Neural cell (in vitro differentiated cells): ENCODE results near the gene SNRPN. TPM values are rescaled to one million over a fixed set of nuclear protein-coding genes. Genes with fewer than 3 reads are reported as not detected.

ENCODE experiments used
- H2AFZ ChIP-seq: fragments of 200-600, 300-800 bp; sonication (generic), shearing (Covaris generic); 2 replicates; pipeline ENCODE4 v1.6.0; 2014; ENCODE audit warnings: low read depth, mild to moderate bottlenecking, antibody characterized with exemption, low read length, moderate library complexity
- H3F3A ChIP-seq: fragments of 200-600 bp; shearing (Covaris generic); 2 replicates; pipeline ENCODE4 v1.6.1; 2016; ENCODE audit warnings: mild to moderate bottlenecking, moderate library complexity, mixed read lengths, antibody characterized with exemption, low read length; ENCODE audit not compliant: insufficient read depth, poor library complexity, severe bottlenecking
- H3K27ac ChIP-seq: fragments of 200-600, 300-800 bp; sonication (generic), shearing (Covaris generic); 2 replicates; pipeline ENCODE4 v1.5.1; 2014; ENCODE audit warnings: mild to moderate bottlenecking, low read length, moderate library complexity
- H3K27me3 ChIP-seq: fragments of 300-800, 200-600 bp; sonication (generic), shearing (Covaris generic); 2 replicates; pipeline ENCODE4 v1.6.0; 2014; ENCODE audit warnings: mild to moderate bottlenecking, low read depth, low read length, moderate library complexity; ENCODE audit not compliant: insufficient read depth
- H3K36me3 ChIP-seq: fragments of 300-800, 200-600 bp; sonication (generic), shearing (Covaris generic); 2 replicates; pipeline ENCODE4 v1.5.1; 2014; ENCODE audit warnings: mild to moderate bottlenecking, antibody characterized with exemption, low read length, moderate library complexity; ENCODE audit not compliant: insufficient read depth
- H3K4me2 ChIP-seq: fragments of 300-800, 200-600 bp; sonication (generic), shearing (Covaris generic); 2 replicates; pipeline ENCODE4 v1.6.0; 2014; ENCODE audit warnings: mild to moderate bottlenecking, low read length
- H3K4me3 ChIP-seq: fragments of 300-800, 200-600 bp; sonication (generic), shearing (Covaris generic); 2 replicates; pipeline ENCODE4 v1.5.1; 2014; ENCODE audit warnings: mild to moderate bottlenecking, low read length, moderate library complexity
- H3K79me2 ChIP-seq: fragments of 200-600 bp; shearing (Covaris generic); replicated peaks from 2 replicates; pipeline ENCODE4 v1.6.0; 2014; ENCODE audit warnings: mild to moderate bottlenecking, low read length, moderate library complexity; ENCODE audit not compliant: insufficient read depth
- H3K9ac ChIP-seq: fragments of 300-800, 200-600 bp; sonication (generic), shearing (Covaris generic); 2 replicates; pipeline ENCODE4 v1.6.1; 2016; ENCODE audit warnings: mild to moderate bottlenecking, low read length, mixed read lengths
- H3K9me2 ChIP-seq: fragments of 200-600 bp; shearing (Covaris generic); 2 replicates; pipeline ENCODE4 v1.6.1; 2016; ENCODE audit warnings: mild to moderate bottlenecking, low read length, mixed read lengths; ENCODE audit not compliant: insufficient read depth
- H3K9me3 ChIP-seq: fragments of 200-600, 300-800 bp; sonication (generic), shearing (Covaris generic); 2 replicates; pipeline ENCODE4 v1.6.1; 2016; ENCODE audit warnings: mild to moderate bottlenecking, mixed run types, low read length, moderate library complexity, mixed read lengths
- H4K20me1 ChIP-seq: fragments of 200-600 bp; shearing (Covaris generic); 2 replicates; pipeline ENCODE4 v1.6.1; 2016; ENCODE audit warnings: mild to moderate bottlenecking, mixed run types; ENCODE audit not compliant: insufficient read depth
- CTCF ChIP-seq: fragments of 450-650 bp; IDR thresholded peaks from 2 replicates; pipeline ENCODE4 v1.5.1; 2014; ENCODE audit warnings: antibody characterized with exemption, mild to moderate bottlenecking, moderate library complexity; ENCODE audit not compliant: poor library complexity, severe bottlenecking
- EP300 ChIP-seq: fragments of 450-650 bp; conservative IDR thresholded peaks from 2 replicates; pipeline ENCODE4 v1.6.1; 2014; ENCODE audit warnings: antibody characterized with exemption, mild to moderate bottlenecking, moderate library complexity; ENCODE audit not compliant: poor library complexity, severe bottlenecking
- EZH2 ChIP-seq: fragments of 200-600, 300-800 bp; shearing (Covaris generic), sonication (generic); IDR thresholded peaks from 2 replicates; pipeline ENCODE4 v1.6.1; 2014; ENCODE audit warnings: antibody characterized with exemption, low read length, borderline replicate concordance, mild to moderate bottlenecking; ENCODE audit not compliant: insufficient read depth, poor library complexity, severe bottlenecking
- MXI1 ChIP-seq: fragments of 450-650 bp; conservative IDR thresholded peaks from 2 replicates; pipeline ENCODE4 v1.6.1; 2014; ENCODE audit warnings: antibody characterized with exemption, mild to moderate bottlenecking; ENCODE audit not compliant: poor library complexity, severe bottlenecking
- POLR2AphosphoS5 ChIP-seq: IDR thresholded peaks from 2 replicates; pipeline ENCODE4 v1.6.1; 2012
- RAD21 ChIP-seq: fragments of 450-650 bp; conservative IDR thresholded peaks from 2 replicates; pipeline ENCODE4 v1.6.1; 2014; ENCODE audit warnings: antibody characterized with exemption, mild to moderate bottlenecking, moderate library complexity
- SMC3 ChIP-seq: fragments of 450-650 bp; conservative IDR thresholded peaks from 2 replicates; pipeline ENCODE4 v1.6.1; 2014; ENCODE audit warnings: antibody characterized with exemption, mild to moderate bottlenecking, moderate library complexity; ENCODE audit not compliant: poor library complexity
- TAF1 ChIP-seq: IDR thresholded peaks from 2 replicates; pipeline ENCODE4 v1.6.1; 2012; ENCODE audit warnings: low read depth
- polyA plus RNA-seq: library from polyadenylated mRNA; depleted of rRNA; stranded (reverse); fragments of >200 nt; gene quantifications from 2 replicates; pipeline ENCODE4 v1.2.3, GENCODE V29; 2014
- TF ChIP-seq, protein P1 (sequence below): IDR thresholded peaks from 2 replicates; pipeline ENCODE4 v1.6.1; 2012; ENCODE audit warnings: borderline replicate concordance

Gene SNRPN
- polyA plus RNA-seq, 1 donor from 2014 or later: 680 TPM

DNA sequence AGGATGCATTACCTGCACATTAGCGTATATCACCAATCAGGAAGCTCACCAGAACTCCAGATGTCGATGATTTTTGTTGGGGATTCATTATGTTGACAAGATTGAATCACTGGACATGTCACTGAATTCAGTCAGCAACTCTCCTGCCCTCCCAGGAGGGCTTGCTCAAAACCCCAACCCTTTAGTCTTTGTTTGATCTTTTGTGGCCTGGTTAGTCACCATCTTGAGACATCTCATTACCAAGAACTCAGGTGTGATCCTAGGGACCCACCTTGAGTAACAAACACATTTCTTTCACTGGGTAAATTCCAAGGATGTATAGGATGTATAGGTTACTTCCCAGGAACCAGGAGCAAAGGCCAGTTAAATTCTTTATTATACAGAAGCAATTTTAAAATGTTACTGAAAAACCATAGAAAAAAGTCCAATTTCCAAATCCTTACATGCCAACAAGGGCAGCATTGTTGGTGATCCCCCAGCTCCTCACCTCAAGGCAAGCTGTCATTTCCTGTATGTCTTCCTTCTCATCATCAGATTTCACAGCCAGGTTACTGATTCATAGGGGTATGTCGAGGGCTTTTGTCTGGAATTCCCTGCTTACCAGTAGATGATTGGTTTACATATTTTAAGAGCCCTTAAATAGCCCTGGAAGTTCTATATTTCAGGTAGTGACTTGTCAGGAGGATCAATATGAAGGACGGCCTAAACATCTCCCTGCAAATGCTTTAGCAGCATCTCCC is 11.7 kb downstream of the SNRPN start:
- no peak overlapping the region for H3K27ac ChIP-seq
- H3K4me2 ChIP-seq: no peak overlapping the region
- H3K9ac ChIP-seq: no peak overlapping the region
- no peak overlapping the region for H2AFZ ChIP-seq
- no peaks in the 10 kb centered on the region for H3K36me3 ChIP-seq
- no peak overlapping the region for H3K4me3 ChIP-seq
- H3K9me3 ChIP-seq: no peaks in the 10 kb centered on the region
- H3K27me3 ChIP-seq: no peaks in the 10 kb centered on the region
- TF ChIP-seq MXI1: no peak
- no peak for TF ChIP-seq CTCF
- no peak for TF ChIP-seq TAF1
- no peak for TF ChIP-seq RAD21
- TF ChIP-seq EZH2: no peak
- no peak for TF ChIP-seq EP300
- TF ChIP-seq POLR2AphosphoS5: no peak
- no peak for TF ChIP-seq SMC3
- TF ChIP-seq, protein P1, sequence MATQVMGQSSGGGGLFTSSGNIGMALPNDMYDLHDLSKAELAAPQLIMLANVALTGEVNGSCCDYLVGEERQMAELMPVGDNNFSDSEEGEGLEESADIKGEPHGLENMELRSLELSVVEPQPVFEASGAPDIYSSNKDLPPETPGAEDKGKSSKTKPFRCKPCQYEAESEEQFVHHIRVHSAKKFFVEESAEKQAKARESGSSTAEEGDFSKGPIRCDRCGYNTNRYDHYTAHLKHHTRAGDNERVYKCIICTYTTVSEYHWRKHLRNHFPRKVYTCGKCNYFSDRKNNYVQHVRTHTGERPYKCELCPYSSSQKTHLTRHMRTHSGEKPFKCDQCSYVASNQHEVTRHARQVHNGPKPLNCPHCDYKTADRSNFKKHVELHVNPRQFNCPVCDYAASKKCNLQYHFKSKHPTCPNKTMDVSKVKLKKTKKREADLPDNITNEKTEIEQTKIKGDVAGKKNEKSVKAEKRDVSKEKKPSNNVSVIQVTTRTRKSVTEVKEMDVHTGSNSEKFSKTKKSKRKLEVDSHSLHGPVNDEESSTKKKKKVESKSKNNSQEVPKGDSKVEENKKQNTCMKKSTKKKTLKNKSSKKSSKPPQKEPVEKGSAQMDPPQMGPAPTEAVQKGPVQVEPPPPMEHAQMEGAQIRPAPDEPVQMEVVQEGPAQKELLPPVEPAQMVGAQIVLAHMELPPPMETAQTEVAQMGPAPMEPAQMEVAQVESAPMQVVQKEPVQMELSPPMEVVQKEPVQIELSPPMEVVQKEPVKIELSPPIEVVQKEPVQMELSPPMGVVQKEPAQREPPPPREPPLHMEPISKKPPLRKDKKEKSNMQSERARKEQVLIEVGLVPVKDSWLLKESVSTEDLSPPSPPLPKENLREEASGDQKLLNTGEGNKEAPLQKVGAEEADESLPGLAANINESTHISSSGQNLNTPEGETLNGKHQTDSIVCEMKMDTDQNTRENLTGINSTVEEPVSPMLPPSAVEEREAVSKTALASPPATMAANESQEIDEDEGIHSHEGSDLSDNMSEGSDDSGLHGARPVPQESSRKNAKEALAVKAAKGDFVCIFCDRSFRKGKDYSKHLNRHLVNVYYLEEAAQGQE: no peak
- H3F3A ChIP-seq: no peaks in the 10 kb centered on the region
- H3K79me2 ChIP-seq: peaks cover 61% of the 10 kb centered on the region
- H4K20me1 ChIP-seq: no peaks in the 10 kb centered on the region
- H3K9me2 ChIP-seq: no peaks in the 10 kb centered on the region

DNA sequence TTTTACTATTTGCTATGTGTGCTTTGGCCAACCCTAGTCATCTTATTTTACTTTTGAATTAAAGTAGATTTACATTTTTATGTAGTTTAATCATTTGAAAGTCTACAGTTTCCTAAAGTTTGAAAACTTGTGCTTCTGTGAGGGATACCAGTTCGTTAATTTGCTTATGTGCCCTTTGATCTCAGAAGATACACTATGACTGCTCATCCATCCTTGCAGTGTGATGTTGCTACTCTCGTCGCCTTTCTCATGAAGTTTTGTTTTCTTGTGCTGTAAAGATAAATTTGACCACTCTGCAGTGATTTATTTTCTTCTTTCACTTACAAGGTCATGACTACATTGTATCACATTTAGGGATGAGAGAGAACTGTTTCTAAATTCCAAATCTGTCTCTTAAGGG is 16.3 kb downstream of the SNRPN start:
- Histone ChIP-seq H2AFZ (no peak overlapping the region), H3K4me3 (no peak overlapping the region), H3K9me2 (no peaks in the 10 kb centered on the region), H3K9ac (no peak overlapping the region), H3K36me3 (no peaks in the 10 kb centered on the region), H3F3A (no peaks in the 10 kb centered on the region), H3K27ac (no peak overlapping the region), H3K9me3 (no peaks in the 10 kb centered on the region), H3K27me3 (no peaks in the 10 kb centered on the region), H4K20me1 (no peaks in the 10 kb centered on the region), H3K79me2 (peaks cover 22% of the 10 kb centered on the region), H3K4me2 (no peak overlapping the region)
- TF ChIP-seq EZH2: no peak
- no peak for TF ChIP-seq POLR2AphosphoS5
- no peak for TF ChIP-seq TAF1
- no peak for TF ChIP-seq MXI1
- TF ChIP-seq EP300: no peak
- no peak for TF ChIP-seq RAD21
- TF ChIP-seq, protein P1: no peak
- TF ChIP-seq SMC3: no peak
- TF ChIP-seq CTCF: no peak
